ENCODE measurements around the gene CDK5RAP3. TPM values are rescaled to one million over a fixed set of nuclear protein-coding genes. Genes with fewer than 3 reads are reported as not detected.

The CDK5RAP3 gene
- total RNA-seq, 1 donor from 2014 or later: 62.8 TPM

DNA sequence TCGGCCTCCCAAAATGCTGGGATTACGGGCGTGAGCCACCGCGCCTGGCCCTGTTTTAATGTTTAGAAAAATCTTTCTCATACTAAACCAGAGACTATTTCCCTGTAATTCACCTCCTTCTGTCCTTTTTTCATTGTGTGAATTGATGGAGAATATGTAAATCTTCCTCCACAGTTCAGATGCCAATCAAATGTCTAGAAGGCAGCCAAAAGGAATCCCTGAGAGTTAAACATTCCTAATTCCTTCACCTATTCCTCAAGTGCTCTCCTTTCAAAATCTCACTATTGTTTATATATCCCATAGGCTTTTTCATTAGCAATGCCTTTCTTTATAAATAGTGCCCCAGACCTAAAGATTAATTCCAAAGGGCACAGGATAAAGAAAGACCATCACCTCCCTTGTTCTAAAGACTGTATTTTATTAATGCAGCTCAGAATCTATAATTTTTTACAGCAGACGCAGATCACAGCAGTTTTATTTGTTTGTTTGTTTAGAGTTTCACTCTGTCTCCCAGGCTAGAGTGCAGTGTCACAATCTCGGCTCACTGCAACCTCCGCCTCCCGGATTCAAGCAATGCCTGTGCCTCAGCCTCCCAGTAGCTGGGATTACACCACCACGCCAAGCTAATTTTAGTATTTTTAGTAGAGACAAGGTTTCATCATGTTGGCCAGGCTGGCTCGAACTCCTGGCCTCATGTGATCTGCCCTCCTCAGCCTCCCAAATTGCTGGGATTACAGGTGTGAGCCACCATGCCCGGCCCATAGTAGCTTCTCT is 36.2 kb downstream of the CDK5RAP3 start:
- H3K27me3 Mint-ChIP-seq (ENCODE audit: low read depth, unreplicated experiment): peaks cover 3% of the 10 kb centered on the region
- DNase-seq (ENCODE audit: low read depth) (no peak), FAIRE-seq (no peak)
- H3K4me1 Mint-ChIP-seq (ENCODE audit: low read depth, unreplicated experiment): peaks cover 40% of the 10 kb centered on the region
- Histone ChIP-seq H3K9me3 (ENCODE audit: insufficient read depth, low read depth, low read length) (no peaks in the 10 kb centered on the region), H3K4me2 (ENCODE audit: low read length) (no peak overlapping the region), H3K36me3 (ENCODE audit: insufficient read depth, low read length) (no peaks in the 10 kb centered on the region), H3K4me3 (ENCODE audit: insufficient read depth, low read depth, low read length) (no peak overlapping the region), H3K9ac (ENCODE audit: low read length) (no peak overlapping the region), H3K27ac (ENCODE audit: low read depth, low read length) (no peak overlapping the region), H4K20me1 (ENCODE audit: insufficient read depth, low read length) (no peaks in the 10 kb centered on the region), H3K79me2 (ENCODE audit: insufficient read depth, low read length) (no peaks in the 10 kb centered on the region), H3K27me3 (ENCODE audit: insufficient read depth, low read length) (no peaks in the 10 kb centered on the region), H2AFZ (ENCODE audit: low read depth, low read length) (no peak overlapping the region), H3K4me1 (ENCODE audit: insufficient read depth, low read length) (peaks cover 37% of the 10 kb centered on the region)
- no peaks in the 10 kb centered on the region for H3K36me3 Mint-ChIP-seq (ENCODE audit: low read depth, unreplicated experiment)
- H3K9me3 Mint-ChIP-seq (ENCODE audit: unreplicated experiment): no peaks in the 10 kb centered on the region
- no peak overlapping the region for H3K4me3 Mint-ChIP-seq (ENCODE audit: unreplicated experiment)
- TF ChIP-seq EZH2 (IDR thresholded peaks at IDR 0.05; ENCODE audit: insufficient read depth, low read length) (no peak), CTCF (IDR thresholded peaks at IDR 0.05; ENCODE audit: insufficient read depth, low read depth, low read length) (no peak)
- H3K27ac Mint-ChIP-seq (ENCODE audit: unreplicated experiment): no peak overlapping the region

- Histone ChIP-seq H3K4me3 (ENCODE audit: insufficient read depth, low read depth, low read length) (no peak overlapping the region), H3K4me2 (ENCODE audit: low read length) (no peak overlapping the region), H3K9me3 (ENCODE audit: insufficient read depth, low read depth, low read length) (no peaks in the 10 kb centered on the region), H3K27ac (ENCODE audit: low read depth, low read length) (no peak overlapping the region), H3K4me1 (ENCODE audit: insufficient read depth, low read length) (peaks cover 9% of the 10 kb centered on the region), H3K79me2 (ENCODE audit: insufficient read depth, low read length) (no peaks in the 10 kb centered on the region), H3K36me3 (ENCODE audit: insufficient read depth, low read length) (no peaks in the 10 kb centered on the region), H2AFZ (ENCODE audit: low read depth, low read length) (no peak overlapping the region), H3K9ac (ENCODE audit: low read length) (no peak overlapping the region), H4K20me1 (ENCODE audit: insufficient read depth, low read length) (no peaks in the 10 kb centered on the region), H3K27me3 (ENCODE audit: insufficient read depth, low read length) (peaks cover 6% of the 10 kb centered on the region)
- TF ChIP-seq CTCF (IDR thresholded peaks at IDR 0.05; ENCODE audit: insufficient read depth, low read depth, low read length): no peak
- no peak for TF ChIP-seq EZH2 (IDR thresholded peaks at IDR 0.05; ENCODE audit: insufficient read depth, low read length)
- Mint-ChIP-seq H3K27me3 (ENCODE audit: low read depth, unreplicated experiment) (peaks cover 11% of the 10 kb centered on the region), H3K4me1 (ENCODE audit: low read depth, unreplicated experiment) (peaks cover 25% of the 10 kb centered on the region), H3K27ac (ENCODE audit: unreplicated experiment) (no peak overlapping the region), H3K9me3 (ENCODE audit: unreplicated experiment) (no peaks in the 10 kb centered on the region), H3K4me3 (ENCODE audit: unreplicated experiment) (no peak overlapping the region), H3K36me3 (ENCODE audit: low read depth, unreplicated experiment) (no peaks in the 10 kb centered on the region)
- no peak for FAIRE-seq
- no peak for DNase-seq (ENCODE audit: low read depth)
Observed at GRCh38 chr17:48010193-48010592, 39.3 kb downstream of the CDK5RAP3 start.
